HG03064 (cell line): Measurements from ENCODE around the gene DDX11.
"Not testable (repeated sequence)": the region's sequence is repeated elsewhere in the genome, so short reads cannot be mapped to it uniquely, and the experiment has no call there.

Experiments used
- ATAC-seq: cut with Tn5 transposase; IDR thresholded peaks from one replicate; pipeline ENCODE4 v1.9.1; 2021; ENCODE audit warnings: low read depth; ENCODE audit not compliant: unreplicated experiment

DDX11 gene

GRCh38 chr12:31073527-31074332 is at the start of gene DDX11:
TSS of gene DDX11 (plus strand) at chr12:31073860. CDS start at chr12:31078394, 4,534 bp downstream.
- peak; percentile 92 for ATAC-seq

- ATAC-seq = no peak
These were observed 47.5 kb upstream of the DDX11 start for GRCh38 chr12:31026202-31026601.

GRCh38 chr12:31027006-31027405 is 46.7 kb upstream of the DDX11 start:
- ATAC-seq = not testable (repeated sequence)

GRCh38 chr12:31029468-31029867 is 44.2 kb upstream of the DDX11 start:
- no peak for ATAC-seq

GRCh38 chr12:31029916-31030562 is 43.6 kb upstream of the DDX11 start:
- no peak for ATAC-seq

GRCh38 chr12:31031951-31032335 is 41.7 kb upstream of the DDX11 start:
- no peak for ATAC-seq

- no peak for ATAC-seq
These were observed 40.5 kb upstream of the DDX11 start for GRCh38 chr12:31033146-31033545.

GRCh38 chr12:31033681-31034080 is 40.0 kb upstream of the DDX11 start:
- no peak for ATAC-seq

GRCh38 chr12:31034372-31034771 is 39.3 kb upstream of the DDX11 start:
- no peak for ATAC-seq

GRCh38 chr12:31035226-31035625 is 38.4 kb upstream of the DDX11 start:
- no peak for ATAC-seq

GRCh38 chr12:31035967-31036665 is 37.5 kb upstream of the DDX11 start:
- no peak for ATAC-seq

GRCh38 chr12:31037028-31037427 is 36.6 kb upstream of the DDX11 start:
- ATAC-seq = no peak

GRCh38 chr12:31037931-31038330 is 35.7 kb upstream of the DDX11 start:
- no peak for ATAC-seq

GRCh38 chr12:31041033-31041564 is 32.6 kb upstream of the DDX11 start:
- ATAC-seq = no peak

- ATAC-seq = not testable (repeated sequence)
These were observed 23.5 kb upstream of the DDX11 start for GRCh38 chr12:31050143-31050542.

GRCh38 chr12:31050548-31050947 is 23.1 kb upstream of the DDX11 start:
- not testable (repeated sequence) for ATAC-seq

- not testable (repeated sequence) for ATAC-seq
These were observed 22.0 kb upstream of the DDX11 start for GRCh38 chr12:31051692-31052091.

- not testable (repeated sequence) for ATAC-seq
These were observed 21.5 kb upstream of the DDX11 start for GRCh38 chr12:31052121-31052520.

- ATAC-seq = not testable (repeated sequence)
These were observed 20.8 kb upstream of the DDX11 start for GRCh38 chr12:31052666-31053439.

GRCh38 chr12:31053944-31054343 is 19.7 kb upstream of the DDX11 start:
- not testable (repeated sequence) for ATAC-seq
